SK-N-SH (cell line): Measurements from ENCODE around the gene THOC2. TPM values are rescaled to one million over a fixed set of nuclear protein-coding genes. Genes with fewer than 3 reads are reported as not detected.

ENCODE experiments used
- CTCF ChIA-PET: fragments of 300-600, 350-600 bp; formaldehyde crosslinking; extraction: SDS; loops from one replicate; lab custom pipeline; 2021; lab: Yijun Ruan, JAX
- POLR2A ChIA-PET: fragments of 350-600 bp; sonication (Branson Sonifier 250); formaldehyde crosslinking; extraction: SDS; loops from one replicate; lab custom pipeline; 2020; ENCODE audit warnings: antibody characterized with exemption, inconsistent platforms; lab: Yijun Ruan, JAX
- DNase-seq: peaks from one replicate; pipeline ENCODE4 v3.0.0; 2012
- H2AFZ ChIP-seq: fragments of 200-600 bp; sonication (generic); 2 replicates; pipeline ENCODE4 v1.8.1; 2016; ENCODE audit warnings: antibody characterized with exemption, mild to moderate bottlenecking, low read depth
- H3F3A ChIP-seq: fragments of 200-600 bp; sonication (generic); replicated peaks from 2 replicates; pipeline ENCODE3; 2016; ENCODE audit warnings: antibody characterized with exemption, mild to moderate bottlenecking; ENCODE audit not compliant: insufficient read depth
- H3K27ac ChIP-seq, 2 experiments: fragments of 200-500 bp in 1 of 2; fragments of 200-600 bp in 1 of 2; sonication (Bioruptor generic) in 1 of 2; sonication (generic), shearing (Covaris generic) in 1 of 2; 2 replicates each; pipeline versions ENCODE4 v1.5.1 to v1.6.1; 2014 to 2016; ENCODE audit warnings: low read depth in 2 of 2, inconsistent platforms in 1 of 2, low read length in 1 of 2, mild to moderate bottlenecking in 1 of 2, mixed read lengths in 1 of 2
- H3K27me3 ChIP-seq: fragments of 200-600 bp; sonication (generic), shearing (Covaris generic); 2 replicates; pipeline ENCODE4 v1.6.1; 2016; ENCODE audit warnings: mixed run types; ENCODE audit not compliant: insufficient read depth
- H3K36me3 ChIP-seq, 2 experiments: fragments of 200-500 bp in 1 of 2; fragments of 200-600 bp in 1 of 2; sonication (Bioruptor generic) in 1 of 2; sonication (generic) in 1 of 2; replicated peaks in 1 of 2; 2 replicates each; pipeline versions ENCODE3 to v1.5.1; 2014 to 2016; ENCODE audit warnings: low read length in 1 of 2, mild to moderate bottlenecking in 1 of 2; ENCODE audit not compliant: insufficient read depth in 2 of 2, control insufficient read depth in 1 of 2
- H3K4me1 ChIP-seq, 2 experiments: fragments of 200-500 bp in 1 of 2; fragments of 200-600 bp in 1 of 2; sonication (Bioruptor generic) in 1 of 2; sonication (generic), shearing (Covaris generic) in 1 of 2; 2 replicates each; pipeline versions ENCODE4 v1.5.1 to v1.6.1; 2014 to 2016; ENCODE audit warnings: low read depth in 1 of 2, low read length in 1 of 2, mixed run types in 1 of 2; ENCODE audit not compliant: insufficient read depth in 2 of 2, control insufficient read depth in 1 of 2
- H3K4me2 ChIP-seq: fragments of 200-600 bp; sonication (generic), shearing (Covaris generic); 2 replicates; pipeline ENCODE4 v1.6.1; 2017; ENCODE audit warnings: mixed run types
- H3K4me3 ChIP-seq, 2 experiments: fragments of 200-500 bp in 1 of 2; fragments of 200-600 bp in 1 of 2; sonication (Bioruptor generic) in 1 of 2; sonication (generic), shearing (Covaris generic) in 1 of 2; 2 replicates each; pipeline versions ENCODE4 v1.5.1 to v1.8.1; 2014 to 2016; ENCODE audit warnings: low read depth in 2 of 2, inconsistent platforms in 1 of 2, low read length in 1 of 2, mild to moderate bottlenecking in 1 of 2, mixed read lengths in 1 of 2, moderate library complexity in 1 of 2
- H3K79me2 ChIP-seq: fragments of 200-600 bp; sonication (generic); 2 replicates; pipeline ENCODE4 v1.8.1; 2017; ENCODE audit warnings: mild to moderate bottlenecking; ENCODE audit not compliant: insufficient read depth
- H3K9ac ChIP-seq: fragments of 200-600 bp; sonication (generic); 2 replicates; pipeline ENCODE4 v1.6.1; 2017; ENCODE audit warnings: mixed run types
- H3K9me2 ChIP-seq: fragments of 200-600 bp; sonication (generic); 2 replicates; pipeline ENCODE4 v1.6.1; 2017; ENCODE audit warnings: mixed run types
- H3K9me3 ChIP-seq: fragments of 200-600 bp; sonication (generic); 2 replicates; pipeline ENCODE4 v1.6.1; 2017; ENCODE audit warnings: mixed run types, mild to moderate bottlenecking, moderate library complexity
- H4K20me1 ChIP-seq: fragments of 200-600 bp; sonication (generic); 2 replicates; pipeline ENCODE4 v1.6.1; 2017; ENCODE audit warnings: mild to moderate bottlenecking, mixed run types; ENCODE audit not compliant: insufficient read depth
- ELF1 ChIP-seq: IDR thresholded peaks from 2 replicates; pipeline ENCODE4 v1.4.0; 2012
- EP300 ChIP-seq, 2 experiments: IDR thresholded peaks; 2 replicates each; pipeline versions ENCODE4 v1.4.0 to v1.6.1; 2012; ENCODE audit warnings: borderline replicate concordance in 1 of 2, low read depth in 1 of 2, low read length in 1 of 2
- EZH2phosphoT487 ChIP-seq: fragments of 200-600 bp; sonication (generic); IDR thresholded peaks from 2 replicates; pipeline ENCODE4 v1.6.1; 2017; ENCODE audit warnings: low read depth, mixed run types, mild to moderate bottlenecking, antibody characterized with exemption, moderate library complexity, borderline replicate concordance
- GATA2 ChIP-seq: sonication (generic); formaldehyde crosslinking; IDR thresholded peaks from 2 replicates; pipeline ENCODE4 v1.5.0; 2020; ENCODE audit warnings: mild to moderate bottlenecking, missing genetic modification reagents
- JUND ChIP-seq: IDR thresholded peaks from 2 replicates; pipeline ENCODE4 v1.4.0; 2012
- MEF2A ChIP-seq: IDR thresholded peaks from 2 replicates; pipeline ENCODE4 v1.4.0; 2012; ENCODE audit warnings: low read depth, borderline replicate concordance
- MXI1 ChIP-seq: IDR thresholded peaks from 2 replicates; pipeline ENCODE4 v1.6.1; 2012; ENCODE audit warnings: mild to moderate bottlenecking, low read depth, low read length, improper control_type of control experiment
- NFIC ChIP-seq: IDR thresholded peaks from 2 replicates; pipeline ENCODE4 v1.4.0; 2012; ENCODE audit warnings: borderline replicate concordance
- POLR2AphosphoS5 ChIP-seq: IDR thresholded peaks from 2 replicates; pipeline ENCODE4 v1.6.1; 2012; ENCODE audit warnings: low read depth, low read length
- RAD21 ChIP-seq: IDR thresholded peaks from 2 replicates; pipeline ENCODE4 v1.6.1; 2012; ENCODE audit warnings: mild to moderate bottlenecking, low read length
- RCOR1 ChIP-seq: fragments of 150-350 bp; IDR thresholded peaks from 2 replicates; pipeline ENCODE4 v1.6.1; 2017; ENCODE audit warnings: antibody characterized with exemption, low read length
- RFX5 ChIP-seq: IDR thresholded peaks from 2 replicates; pipeline ENCODE4 v1.6.1; 2012; ENCODE audit warnings: mild to moderate bottlenecking, improper control_type of control experiment, low read length
- RXRA ChIP-seq: IDR thresholded peaks from 2 replicates; pipeline ENCODE4 v1.4.0; 2012; ENCODE audit warnings: low read depth, mild to moderate bottlenecking, borderline replicate concordance
- SIN3A ChIP-seq: IDR thresholded peaks from 2 replicates; pipeline ENCODE4 v1.6.1; 2012; ENCODE audit warnings: low read depth, mild to moderate bottlenecking, low read length, moderate library complexity, borderline replicate concordance
- TCF12 ChIP-seq: IDR thresholded peaks from 2 replicates; pipeline ENCODE4 v1.4.0; 2012
- USF1 ChIP-seq: IDR thresholded peaks from 2 replicates; pipeline ENCODE4 v1.4.0; 2012; ENCODE audit warnings: low read depth, borderline replicate concordance
- YY1 ChIP-seq: IDR thresholded peaks from 2 replicates; pipeline ENCODE4 v1.4.0; 2012; ENCODE audit warnings: low read depth, mild to moderate bottlenecking
- WGBS: methylation state at CpG from one replicate; pipeline ENCODE4 v1.1.6; 2017; ENCODE audit warnings: low lambda C conversion rate; 5-methylcytosine and 5-hydroxymethylcytosine counted together
- polyA plus RNA-seq, 3 experiments: library from polyadenylated mRNA; depleted of rRNA; stranded (reverse); fragments of >200 nt; gene quantifications; 2 replicates each; pipeline ENCODE4 v1.2.3, GENCODE V29; 2012
- TF ChIP-seq, protein P1 (sequence below): fragments of 150-350 bp; IDR thresholded peaks from 2 replicates; pipeline ENCODE4 v1.6.1; 2017; ENCODE audit warnings: antibody characterized with exemption, low read length, low read depth, borderline replicate concordance
- TF ChIP-seq, protein P2 (sequence below): IDR thresholded peaks from 2 replicates; pipeline ENCODE4 v1.6.1; 2012; ENCODE audit warnings: mild to moderate bottlenecking, low read depth, low read length, moderate library complexity
- TF ChIP-seq, protein P3 (sequence below): fragments of 200-600 bp; sonication (generic); IDR thresholded peaks from 2 replicates; pipeline ENCODE4 v1.6.1; 2017; ENCODE audit warnings: antibody characterized with exemption, mild to moderate bottlenecking, moderate library complexity

Gene THOC2
- polyA plus RNA-seq, 1 of the 3 experiments (the other 2 are of a cell fraction), result 26.7 TPM

DNA sequence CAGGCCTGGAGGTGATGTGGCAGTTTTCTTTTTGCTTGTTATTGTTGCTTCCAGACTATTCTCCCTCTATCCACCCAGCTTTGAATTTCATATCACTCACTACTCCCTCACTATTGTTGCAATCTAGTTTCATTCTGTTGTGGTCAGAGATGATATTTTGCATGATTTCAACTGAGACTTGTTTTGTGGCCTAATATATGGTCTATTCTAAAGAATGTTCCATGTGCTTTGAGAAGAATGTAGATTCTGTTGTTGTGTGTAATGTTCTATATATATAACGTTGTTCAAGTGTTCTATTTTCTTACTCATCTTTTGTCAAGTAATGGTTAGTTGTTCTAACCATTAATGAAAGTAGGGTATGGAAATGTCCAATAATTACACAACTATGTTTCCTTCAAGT lies 59.0 kb downstream of the THOC2 start:
- Histone ChIP-seq H3K4me1 (no peaks in the 10 kb centered on the region), H3K36me3 (no peaks in the 10 kb centered on the region), H3K9ac (no peak overlapping the region), H3K9me3 (no peaks in the 10 kb centered on the region), H2AFZ (no peak overlapping the region), H3K27ac (no peak overlapping the region), H3K4me2 (no peak overlapping the region), H3F3A (no peaks in the 10 kb centered on the region), H3K79me2 (no peaks in the 10 kb centered on the region), H4K20me1 (no peaks in the 10 kb centered on the region), H3K9me2 (no peaks in the 10 kb centered on the region), H3K4me3 (no peak overlapping the region), H3K27me3 (no peaks in the 10 kb centered on the region)
- ChIA-PET CTCF (no interaction called here), POLR2A (no interaction called here)
- 47% methylated on average over 1 of the region's 1 CpG for whole genome bisulfite sequencing
- TF ChIP-seq MXI1 (no peak), GATA2 (CRISPR knock-in tag) (no peak), YY1 (no peak), RXRA (no peak), RCOR1 (no peak), SIN3A (no peak), NFIC (no peak), ELF1 (no peak), JUND (no peak), POLR2AphosphoS5 (no peak)
- TF ChIP-seq, protein P1, sequence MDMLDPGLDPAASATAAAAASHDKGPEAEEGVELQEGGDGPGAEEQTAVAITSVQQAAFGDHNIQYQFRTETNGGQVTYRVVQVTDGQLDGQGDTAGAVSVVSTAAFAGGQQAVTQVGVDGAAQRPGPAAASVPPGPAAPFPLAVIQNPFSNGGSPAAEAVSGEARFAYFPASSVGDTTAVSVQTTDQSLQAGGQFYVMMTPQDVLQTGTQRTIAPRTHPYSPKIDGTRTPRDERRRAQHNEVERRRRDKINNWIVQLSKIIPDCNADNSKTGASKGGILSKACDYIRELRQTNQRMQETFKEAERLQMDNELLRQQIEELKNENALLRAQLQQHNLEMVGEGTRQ, result no peak
- TF ChIP-seq, protein P2, sequence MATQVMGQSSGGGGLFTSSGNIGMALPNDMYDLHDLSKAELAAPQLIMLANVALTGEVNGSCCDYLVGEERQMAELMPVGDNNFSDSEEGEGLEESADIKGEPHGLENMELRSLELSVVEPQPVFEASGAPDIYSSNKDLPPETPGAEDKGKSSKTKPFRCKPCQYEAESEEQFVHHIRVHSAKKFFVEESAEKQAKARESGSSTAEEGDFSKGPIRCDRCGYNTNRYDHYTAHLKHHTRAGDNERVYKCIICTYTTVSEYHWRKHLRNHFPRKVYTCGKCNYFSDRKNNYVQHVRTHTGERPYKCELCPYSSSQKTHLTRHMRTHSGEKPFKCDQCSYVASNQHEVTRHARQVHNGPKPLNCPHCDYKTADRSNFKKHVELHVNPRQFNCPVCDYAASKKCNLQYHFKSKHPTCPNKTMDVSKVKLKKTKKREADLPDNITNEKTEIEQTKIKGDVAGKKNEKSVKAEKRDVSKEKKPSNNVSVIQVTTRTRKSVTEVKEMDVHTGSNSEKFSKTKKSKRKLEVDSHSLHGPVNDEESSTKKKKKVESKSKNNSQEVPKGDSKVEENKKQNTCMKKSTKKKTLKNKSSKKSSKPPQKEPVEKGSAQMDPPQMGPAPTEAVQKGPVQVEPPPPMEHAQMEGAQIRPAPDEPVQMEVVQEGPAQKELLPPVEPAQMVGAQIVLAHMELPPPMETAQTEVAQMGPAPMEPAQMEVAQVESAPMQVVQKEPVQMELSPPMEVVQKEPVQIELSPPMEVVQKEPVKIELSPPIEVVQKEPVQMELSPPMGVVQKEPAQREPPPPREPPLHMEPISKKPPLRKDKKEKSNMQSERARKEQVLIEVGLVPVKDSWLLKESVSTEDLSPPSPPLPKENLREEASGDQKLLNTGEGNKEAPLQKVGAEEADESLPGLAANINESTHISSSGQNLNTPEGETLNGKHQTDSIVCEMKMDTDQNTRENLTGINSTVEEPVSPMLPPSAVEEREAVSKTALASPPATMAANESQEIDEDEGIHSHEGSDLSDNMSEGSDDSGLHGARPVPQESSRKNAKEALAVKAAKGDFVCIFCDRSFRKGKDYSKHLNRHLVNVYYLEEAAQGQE, result no peak
- no peak for DNase-seq

- CTCF ChIA-PET, result interaction anchor here (0.6 kb wide), 1 partner anchor 42 kb away, joined by 3 read pairs; no protein-coding TSS in a partner anchor
- WGBS, result 58% methylated on average over 3 of the region's 3 CpGs
- 0 out of 2 replicates have a peak, but pooled peaks cover 3% of the 10 kb centered on the region for H4K20me1 ChIP-seq
- TF ChIP-seq RAD21 (no peak), RXRA (no peak), ELF1 (no peak), POLR2AphosphoS5 (no peak), MEF2A (no peak), RFX5 (no peak), TCF12 (no peak), MXI1 (no peak), RCOR1 (no peak), USF1 (no peak), EZH2phosphoT487 (no peak), EP300 (IDR thresholded peaks at IDR 0.05; ENCODE audit: borderline replicate concordance in 1 of 2, low read depth in 1 of 2, low read length in 1 of 2) (no peak), JUND (no peak)
- TF ChIP-seq, protein P3, sequence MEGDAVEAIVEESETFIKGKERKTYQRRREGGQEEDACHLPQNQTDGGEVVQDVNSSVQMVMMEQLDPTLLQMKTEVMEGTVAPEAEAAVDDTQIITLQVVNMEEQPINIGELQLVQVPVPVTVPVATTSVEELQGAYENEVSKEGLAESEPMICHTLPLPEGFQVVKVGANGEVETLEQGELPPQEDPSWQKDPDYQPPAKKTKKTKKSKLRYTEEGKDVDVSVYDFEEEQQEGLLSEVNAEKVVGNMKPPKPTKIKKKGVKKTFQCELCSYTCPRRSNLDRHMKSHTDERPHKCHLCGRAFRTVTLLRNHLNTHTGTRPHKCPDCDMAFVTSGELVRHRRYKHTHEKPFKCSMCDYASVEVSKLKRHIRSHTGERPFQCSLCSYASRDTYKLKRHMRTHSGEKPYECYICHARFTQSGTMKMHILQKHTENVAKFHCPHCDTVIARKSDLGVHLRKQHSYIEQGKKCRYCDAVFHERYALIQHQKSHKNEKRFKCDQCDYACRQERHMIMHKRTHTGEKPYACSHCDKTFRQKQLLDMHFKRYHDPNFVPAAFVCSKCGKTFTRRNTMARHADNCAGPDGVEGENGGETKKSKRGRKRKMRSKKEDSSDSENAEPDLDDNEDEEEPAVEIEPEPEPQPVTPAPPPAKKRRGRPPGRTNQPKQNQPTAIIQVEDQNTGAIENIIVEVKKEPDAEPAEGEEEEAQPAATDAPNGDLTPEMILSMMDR, result no peak
- TF ChIP-seq, protein P1, result no peak
These were observed 67.7 kb downstream of the THOC2 start for GRCh38 chrX:123665197-123665596.

More at GRCh38 chrX:123665197-123665596, 67.7 kb downstream of the THOC2 start:
- Histone ChIP-seq H3K9ac (no peak overlapping the region), H3K27me3 (no peaks in the 10 kb centered on the region), H2AFZ (no peak overlapping the region), H3K4me2 (no peak overlapping the region), H3K79me2 (peaks cover 14% of the 10 kb centered on the region; the same call in 1 of the 2 replicates), H3K36me3 (peaks cover 11 to 23% of the 10 kb centered on the region in 2 experiments), H3K4me1 (no peaks in the 10 kb centered on the region; a peak in 1 of 4 replicates), H3F3A (peaks cover 8% of the 10 kb centered on the region), H3K27ac (0 out of 4 replicates have a peak overlapping the region, but pooled peaks of 1 of the 2 experiments have one; percentile 15), H3K4me3 (no peak overlapping the region), H3K9me3 (no peaks in the 10 kb centered on the region), H3K9me2 (no peaks in the 10 kb centered on the region)
- DNase-seq, result no peak
- POLR2A ChIA-PET, result no interaction called here
